ENCODE results near the gene PPIL6.
"Not testable (repeated sequence)": the region's sequence is repeated elsewhere in the genome, so short reads cannot be mapped to it uniquely, and the experiment has no call there.

Gene PPIL6

GRCh38 chr6:109466212-109466923 lies 25.9 kb upstream of the PPIL6 start:
- FAIRE-seq, result no peak

DNA sequence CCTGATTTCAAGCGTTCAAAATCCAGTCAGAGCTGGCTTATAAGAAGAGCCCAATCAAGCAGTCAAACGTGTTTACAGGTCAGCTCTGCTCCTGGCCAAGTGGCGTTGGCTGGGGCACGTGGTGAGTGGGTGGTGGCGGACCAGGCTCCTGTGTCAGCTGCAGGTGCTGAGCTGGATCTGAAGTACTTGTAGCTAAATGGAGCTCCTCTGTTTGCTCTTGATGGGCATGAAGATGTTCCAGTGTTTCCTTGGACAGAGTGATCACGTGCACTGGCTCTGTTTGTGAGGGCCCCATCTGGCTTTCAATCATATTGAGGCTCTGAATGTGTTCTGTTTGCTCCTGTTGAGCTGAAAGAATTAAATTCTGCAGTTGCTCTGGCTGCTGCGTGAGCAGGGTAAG lies 25.3 kb upstream of the PPIL6 start:
- FAIRE-seq, result no peak

DNA sequence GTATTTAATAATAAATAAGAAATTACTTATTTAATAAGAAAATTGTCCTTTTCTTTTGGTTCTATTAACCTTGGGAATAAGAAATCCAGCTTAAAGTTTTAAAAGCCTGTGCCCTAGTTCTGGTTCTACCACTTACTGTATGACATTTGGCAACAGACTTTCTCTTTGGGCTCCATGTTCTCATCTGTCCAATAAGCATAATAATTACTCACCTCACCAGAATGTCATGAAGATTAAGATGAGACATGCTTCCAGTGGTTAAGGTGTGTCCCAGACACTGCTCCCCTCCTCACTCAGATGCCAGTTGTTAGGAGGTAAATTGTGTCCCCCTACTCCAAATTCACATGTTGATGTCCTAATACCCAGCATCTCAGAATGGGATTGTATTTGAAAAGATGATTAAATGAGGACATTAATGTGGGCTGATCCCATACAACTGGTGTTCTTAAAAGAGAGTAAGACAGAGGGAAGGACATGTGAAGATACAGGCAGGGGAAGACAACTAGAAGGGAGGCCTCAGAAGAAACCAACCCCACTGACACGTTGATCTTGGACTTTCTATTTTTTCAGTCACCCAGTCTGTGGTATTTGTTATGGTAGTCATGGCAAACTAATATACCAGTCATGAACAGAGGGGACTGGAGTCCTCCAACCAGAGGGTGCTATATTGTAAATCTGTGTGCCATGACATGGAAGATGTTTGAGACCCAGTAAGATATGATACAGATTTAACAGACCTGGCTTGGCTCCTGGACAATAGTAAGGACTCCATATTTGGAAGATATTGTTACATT lies 21.5 kb upstream of the PPIL6 start:
- no peak for FAIRE-seq

GRCh38 chr6:109461205-109461604 lies 20.8 kb upstream of the PPIL6 start:
- not testable (repeated sequence) for FAIRE-seq

DNA sequence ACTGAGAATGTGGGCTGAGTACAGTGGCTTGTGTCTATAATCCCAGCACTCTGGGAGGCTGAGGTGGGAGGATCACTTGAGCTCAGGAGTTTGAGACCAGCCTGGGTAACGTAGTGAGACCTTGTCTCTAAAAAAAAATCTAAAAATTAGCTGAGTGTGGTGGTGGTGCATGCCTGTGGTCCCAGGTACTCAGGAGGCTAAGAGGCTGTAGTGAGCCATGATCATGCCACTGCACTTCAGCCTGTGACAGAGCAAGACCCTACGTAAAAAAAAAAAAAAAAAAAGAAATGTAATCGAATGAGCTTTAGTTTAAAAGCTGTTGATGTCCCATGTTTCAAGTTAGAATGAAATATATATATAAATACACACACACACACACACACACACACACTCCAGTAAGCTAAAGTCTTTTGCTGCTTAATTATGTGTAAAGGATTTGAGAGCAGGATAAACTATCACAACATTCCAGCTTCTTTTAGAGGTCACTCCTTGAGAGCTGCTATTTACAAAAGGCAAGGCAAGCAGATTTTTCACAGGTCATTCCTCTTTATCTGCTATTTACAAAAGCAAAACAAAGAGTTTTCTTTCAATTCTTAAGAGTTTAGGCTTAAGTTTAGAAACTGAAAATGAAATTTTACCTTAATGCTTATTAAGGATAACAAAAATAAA lies 19.9 kb upstream of the PPIL6 start:
- no peak for FAIRE-seq

DNA sequence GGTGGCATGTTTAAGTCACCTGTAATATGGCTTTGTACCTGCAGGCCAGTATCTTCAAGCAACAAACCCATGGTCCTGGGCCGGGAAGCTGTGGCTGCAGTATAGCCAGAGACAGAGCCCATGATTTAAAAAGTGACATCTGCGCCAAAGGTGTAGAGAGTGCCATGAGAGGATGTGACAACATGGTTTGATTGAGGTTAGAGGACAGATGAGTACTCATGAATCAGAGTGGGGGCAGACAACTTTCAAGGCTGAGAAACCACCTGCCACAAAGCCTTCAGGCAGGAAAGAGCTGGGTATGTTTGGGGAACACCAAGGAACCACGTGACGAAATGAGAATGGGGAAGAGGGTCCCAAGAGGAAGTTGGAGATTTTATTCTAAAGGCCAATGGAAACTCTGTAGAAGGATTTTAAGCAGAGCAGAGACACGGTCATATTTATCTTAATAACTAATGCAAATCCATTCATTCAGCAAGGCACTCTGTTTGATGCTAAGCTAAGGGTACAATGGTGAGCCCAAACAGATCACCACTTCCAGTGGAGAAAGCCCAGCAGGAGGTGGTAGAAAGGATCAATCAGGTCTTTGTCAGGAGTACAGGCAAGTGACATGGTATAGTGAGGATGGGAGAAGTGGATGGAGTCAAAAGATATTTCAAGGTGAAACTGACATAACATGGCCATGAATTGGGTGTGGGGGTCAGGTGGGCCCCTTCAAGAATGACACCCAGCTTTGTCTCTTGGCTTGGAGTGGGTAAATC lies 18.5 kb upstream of the PPIL6 start:
- no peak for FAIRE-seq

DNA sequence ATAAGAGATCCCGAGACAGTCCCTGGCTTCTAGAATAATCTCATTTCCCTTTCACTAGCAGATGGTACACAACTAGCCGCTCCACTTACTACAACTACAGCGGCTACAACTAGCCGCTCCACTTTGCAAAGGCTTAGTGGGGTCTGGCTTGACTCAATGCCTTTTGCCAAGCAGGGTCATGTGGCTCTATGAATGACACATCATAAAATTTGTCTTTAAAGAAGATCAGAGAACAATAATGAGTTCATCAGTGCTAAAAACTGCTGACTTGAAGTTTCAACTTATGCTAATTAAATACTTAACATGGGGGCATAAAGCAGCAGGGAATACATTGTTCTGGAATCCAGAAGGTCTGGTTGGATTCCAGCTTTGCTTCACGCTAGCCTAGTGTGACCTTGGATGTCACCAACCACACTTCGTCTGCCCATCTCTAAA lies 17.2 kb upstream of the PPIL6 start:
- no peak for FAIRE-seq

- no peak for FAIRE-seq
Observed at GRCh38 chr6:109456710-109457561, 16.5 kb upstream of the PPIL6 start.

DNA sequence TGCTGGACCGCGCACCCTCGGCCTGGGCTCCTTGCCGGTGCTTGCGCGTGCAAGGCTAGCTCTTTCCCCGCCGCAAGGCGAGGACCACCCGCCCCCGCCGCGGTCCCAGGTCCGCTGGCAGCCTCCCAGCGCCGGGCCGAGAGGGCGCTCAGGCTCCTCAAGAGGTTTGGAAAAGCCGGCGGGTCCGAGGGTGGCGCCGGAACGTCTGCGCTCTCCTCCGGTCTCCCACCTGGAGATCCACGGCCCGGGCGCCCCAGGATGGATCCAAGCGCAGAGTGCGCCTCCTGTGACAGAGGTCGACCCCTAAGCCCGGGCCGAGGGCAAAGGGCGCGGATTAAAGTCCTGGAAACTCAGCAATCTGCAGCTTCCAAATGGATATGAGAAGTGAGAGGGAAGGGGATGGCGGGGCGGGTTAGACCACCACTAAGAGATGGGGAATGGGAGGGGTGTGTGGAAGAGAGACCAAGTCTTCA lies 15.7 kb upstream of the PPIL6 start:
- FAIRE-seq, result no peak

- no peak for FAIRE-seq
Observed at GRCh38 chr6:109455437-109456110, 15.1 kb upstream of the PPIL6 start, which contains the start of gene MICAL1. Gene MICAL1, minus strand, starts transcription at chr6:109455772. Its CDS starts 1,576 bp downstream, at chr6:109454196.

- no peak for FAIRE-seq
Observed at GRCh38 chr6:109454496-109455436, 14.3 kb upstream of the PPIL6 start.

- FAIRE-seq, result no peak
Observed at GRCh38 chr6:109453594-109454495, 13.4 kb upstream of the PPIL6 start.

DNA sequence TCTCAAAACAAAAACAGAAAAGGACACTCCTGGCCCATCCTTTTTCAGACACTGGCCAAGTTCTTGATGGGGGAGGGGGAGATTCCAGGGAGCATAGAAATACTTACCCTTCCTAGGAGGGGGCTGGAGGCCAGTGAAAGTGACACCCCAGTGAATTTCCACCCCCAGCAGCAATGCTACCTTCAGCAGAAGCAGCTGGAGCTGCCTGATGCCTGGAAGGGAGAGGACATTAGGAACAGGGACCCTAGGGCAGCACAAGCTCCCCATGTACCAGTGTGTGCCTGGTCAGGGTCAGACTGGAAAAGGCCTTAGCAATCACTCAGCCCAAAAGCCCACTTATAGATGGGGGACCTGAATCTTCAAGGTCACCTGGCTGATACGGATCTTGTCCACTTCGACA lies 12.7 kb upstream of the PPIL6 start:
- FAIRE-seq, result no peak

DNA sequence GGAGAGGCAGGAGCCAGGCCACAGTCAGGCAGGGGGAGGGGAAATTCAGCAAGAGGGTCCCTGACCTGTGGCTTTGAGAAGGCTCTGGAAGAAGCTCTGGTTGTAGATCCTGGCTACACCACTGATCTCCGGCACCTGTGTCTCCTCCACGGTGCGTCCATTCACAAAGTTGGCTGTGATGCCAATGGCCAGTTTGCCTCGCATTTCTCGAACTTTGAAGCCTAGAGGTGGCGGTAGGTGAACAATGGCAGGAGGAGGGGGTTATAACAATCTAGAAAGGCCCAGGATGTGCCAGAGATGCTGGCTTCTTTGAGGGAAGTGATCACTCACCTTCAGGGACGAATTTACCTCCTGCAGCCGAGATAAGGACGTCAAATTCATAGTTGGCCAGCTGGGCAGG lies 11.8 kb upstream of the PPIL6 start:
- FAIRE-seq, result no peak

DNA sequence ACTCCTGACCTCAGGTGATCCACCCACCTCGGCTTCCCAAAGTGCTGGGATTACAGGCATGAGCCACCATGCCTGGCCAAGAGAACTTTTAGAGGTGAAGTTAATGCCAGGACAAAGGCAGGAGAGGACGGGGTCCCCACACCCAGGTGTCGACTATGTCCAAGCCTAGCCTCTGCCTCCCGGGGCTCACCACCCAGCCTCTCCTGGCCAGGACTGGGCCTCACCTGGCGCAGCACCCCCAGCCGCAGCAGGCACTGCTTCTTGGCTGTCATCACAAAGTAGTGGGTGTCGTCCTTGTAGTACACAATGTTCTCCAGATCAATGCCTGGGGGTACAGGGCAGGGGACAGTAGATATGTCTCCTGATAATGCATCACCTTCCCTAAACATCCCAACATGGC lies 10.9 kb upstream of the PPIL6 start:
- FAIRE-seq, result no peak

- FAIRE-seq, result no peak
Observed at GRCh38 chr6:109450801-109451200, 10.4 kb upstream of the PPIL6 start.

DNA sequence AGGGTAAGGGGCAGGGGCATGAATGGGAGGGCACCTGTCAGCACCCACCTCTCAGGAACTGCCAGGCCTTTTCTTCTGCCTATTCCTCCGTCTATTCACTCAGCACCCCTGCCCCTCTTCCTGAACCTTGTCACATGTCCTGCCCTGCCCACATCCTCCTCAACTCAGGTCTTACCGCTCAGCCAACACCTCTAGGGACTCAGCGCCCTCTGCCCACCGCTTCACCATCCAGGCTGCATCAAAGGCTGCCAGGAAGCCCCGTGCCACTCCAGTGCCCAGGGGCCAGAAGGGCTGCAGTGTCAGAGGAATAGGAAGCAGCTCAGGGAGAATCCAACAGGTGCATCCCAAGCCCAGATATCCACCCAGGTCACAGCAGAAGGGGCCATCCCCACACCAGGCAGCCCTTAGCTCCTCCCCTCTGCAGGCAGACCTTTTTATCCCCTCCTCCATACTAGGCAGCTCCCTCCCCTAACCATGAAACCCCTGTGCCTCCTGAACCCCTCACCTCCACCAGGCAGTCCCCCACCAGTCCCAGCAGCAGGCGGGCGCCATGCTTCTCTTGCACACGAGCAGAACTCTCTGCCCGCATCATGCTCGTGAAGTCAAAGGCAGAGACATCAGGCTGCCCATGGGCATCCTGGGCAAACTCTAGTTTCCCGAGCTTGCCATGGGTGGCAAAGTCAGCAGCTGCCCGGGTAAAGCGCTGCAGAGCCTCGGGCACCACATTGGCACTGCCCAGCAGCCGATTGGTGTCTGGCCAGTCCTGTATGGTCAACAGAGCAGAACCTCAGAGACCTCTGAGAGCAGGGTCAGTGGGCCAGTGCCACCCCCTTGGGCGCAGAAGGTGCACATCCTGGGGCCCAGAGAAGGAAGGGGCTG lies 9.6 kb upstream of the PPIL6 start:
- no peak for FAIRE-seq

Data from TTC549 (cell line).